Measurements from ENCODE around the gene ITGA3. TPM values are rescaled to one million over a fixed set of nuclear protein-coding genes. Genes with fewer than 3 reads are reported as not detected.

Gene ITGA3
- total and polyA plus RNA-seq, 2 of the 13 experiments (the other 11 are each of a cell fraction or from before 2014, with no cell fraction given) = 0.48 to 0.69 TPM

- intact Hi-C loops (cut with micrococcal nuclease; ENCODE audit: unreplicated experiment) (no loop called here), in situ Hi-C loops (cut with HindIII; ENCODE audit: extremely low pct_ligation_motif_present, low pct_unique_long_range_greater_than_20kb) (no loop called here)
- Histone ChIP-seq H3K4me1 (ENCODE audit: insufficient read depth, low read length) (no peaks in the 10 kb centered on the region), H3K9ac (ENCODE audit: insufficient read depth, low read depth, low read length) (no peak overlapping the region), H3K36me3 (replicated peaks in 1 of 2; ENCODE audit: control insufficient read depth in 1 of 2, insufficient read depth in 2 of 2, low read length in 2 of 2) (no peaks in the 10 kb centered on the region), H3K79me2 (ENCODE audit: insufficient read depth, low read length) (no peaks in the 10 kb centered on the region), H4K20me1 (ENCODE audit: insufficient read depth, low read length) (no peaks in the 10 kb centered on the region), H3K4me2 (ENCODE audit: low read depth, low read length) (no peak overlapping the region), H3K27ac (ENCODE audit: extremely low read length, insufficient read depth, low read length) (no peak overlapping the region), H3K4me3 (replicated peaks in 1 of 3; ENCODE audit: insufficient read depth in 1 of 3, low read depth in 2 of 3, low read length in 3 of 3) (no peak overlapping the region), H2AFZ (ENCODE audit: low read length) (no peak overlapping the region), H3K9me3 (ENCODE audit: low read length) (peaks cover 3% of the 10 kb centered on the region; the same call in 1 of the 2 replicates), H3K27me3 (ENCODE audit: control insufficient read depth in 1 of 2, insufficient read depth in 2 of 2, low read length in 2 of 2) (no peaks in the 10 kb centered on the region)
- DNase-seq (ENCODE audit: low spot score) (no peak), FAIRE-seq (no peak), ATAC-seq (no peak)
- WGBS (ENCODE audit: low lambda C conversion rate) = 1% methylated on average over 2 of the region's 2 CpGs
- TF ChIP-seq TFAP4 (IDR thresholded peaks at IDR 0.05; ENCODE audit: borderline replicate concordance, low read depth) (no peak), TEAD3 (CRISPR knock-in tag; optimal IDR thresholded peaks at IDR 0.05; ENCODE audit: borderline replicate concordance) (no peak), U2AF2 (IDR thresholded peaks at IDR 0.05; ENCODE audit: low read depth, low read length) (no peak), FOXC1 (CRISPR knock-in tag; IDR thresholded peaks at IDR 0.05; ENCODE audit: borderline replicate concordance) (no peak), NONO (IDR thresholded peaks at IDR 0.05) (no peak), NONO (CRISPR knock-in tag; conservative IDR thresholded peaks at IDR 0.05) (no peak)
- ChIA-PET POLR2A (no interaction called here), CTCF (ENCODE audit: low intra/inter-chr PET ratio, low total read pairs) (no interaction called here)
- BruUV-seq (replicated peaks) = no TSS peak
These were observed 46.6 kb upstream of the ITGA3 start for GRCh38 chr17:50009282-50009681.

GRCh38 chr17:50013079-50013478, 42.8 kb upstream of the ITGA3 start:
- peak; percentile 84 for TF ChIP-seq ZNF224 (CRISPR knock-in tag; IDR thresholded peaks at IDR 0.05)
- no peak for TF ChIP-seq DZIP1 (CRISPR knock-in tag; IDR thresholded peaks at IDR 0.05)
- Histone ChIP-seq H3K4me1 (ENCODE audit: insufficient read depth, low read length) (no peaks in the 10 kb centered on the region), H3K79me2 (ENCODE audit: insufficient read depth, low read length) (no peaks in the 10 kb centered on the region), H3K4me3 (replicated peaks in 1 of 3; ENCODE audit: insufficient read depth in 1 of 3, low read depth in 2 of 3, low read length in 3 of 3) (no peak overlapping the region), H3K9me3 (ENCODE audit: low read length) (peaks cover 3% of the 10 kb centered on the region; the same call in 1 of the 2 replicates), H3K27me3 (ENCODE audit: control insufficient read depth in 1 of 2, insufficient read depth in 2 of 2, low read length in 2 of 2) (no peaks in the 10 kb centered on the region), H4K20me1 (ENCODE audit: insufficient read depth, low read length) (no peaks in the 10 kb centered on the region), H2AFZ (ENCODE audit: low read length) (no peak overlapping the region), H3K36me3 (replicated peaks in 1 of 2; ENCODE audit: control insufficient read depth in 1 of 2, insufficient read depth in 2 of 2, low read length in 2 of 2) (no peaks in the 10 kb centered on the region), H3K27ac (ENCODE audit: extremely low read length, insufficient read depth, low read length) (no peak overlapping the region), H3K9ac (ENCODE audit: insufficient read depth, low read depth, low read length) (no peak overlapping the region), H3K4me2 (ENCODE audit: low read depth, low read length) (no peak overlapping the region)
- in situ Hi-C loops (cut with HindIII; ENCODE audit: extremely low pct_ligation_motif_present, low pct_unique_long_range_greater_than_20kb) (no loop called here), intact Hi-C loops (cut with micrococcal nuclease; ENCODE audit: unreplicated experiment) (no loop called here)
- ChIA-PET CTCF (ENCODE audit: low intra/inter-chr PET ratio, low total read pairs) (no interaction called here), POLR2A (no interaction called here)
- ATAC-seq = no peak
- no peak for FAIRE-seq
- DNase-seq (ENCODE audit: low spot score) = no peak
- WGBS (ENCODE audit: low lambda C conversion rate) = 7% methylated on average over 2 of the region's 2 CpGs
- BruUV-seq (replicated peaks) = no TSS peak
